ENCODE results near the gene ITGB3.

Gene ITGB3

GRCh38 chr17:47275245-47275984 is 21.8 kb downstream of the ITGB3 start:
- Histone ChIP-seq H3K36me3 (ENCODE audit: low read length) (no peaks in the 10 kb centered on the region), H4K20me1 (ENCODE audit: low read depth, low read length) (no peaks in the 10 kb centered on the region), H3K79me2 (ENCODE audit: insufficient read depth, low read length) (no peaks in the 10 kb centered on the region), H3K4me2 (ENCODE audit: low read depth, low read length, poor library complexity, severe bottlenecking) (no peak overlapping the region), H3K4me3 (ENCODE audit: insufficient read depth, low read length, poor library complexity, severe bottlenecking) (no peak overlapping the region), H3F3A (ENCODE audit: insufficient read depth) (no peaks in the 10 kb centered on the region), H3K9me3 (ENCODE audit: insufficient read depth, low read length) (no peaks in the 10 kb centered on the region), H2AFZ (ENCODE audit: low read depth, low read length, severe bottlenecking) (no peak overlapping the region), H3K27me3 (ENCODE audit: low read length) (no peaks in the 10 kb centered on the region), H3K9ac (ENCODE audit: low read length) (no peak overlapping the region), H3K27ac (ENCODE audit: low read depth, low read length) (no peak overlapping the region), H3K9me2 (replicated peaks; ENCODE audit: insufficient read depth, low read length) (no peaks in the 10 kb centered on the region)
- TF ChIP-seq CTCF (IDR thresholded peaks at IDR 0.05; ENCODE audit: insufficient read depth, low read length, poor library complexity, severe bottlenecking) = no peak
- TF ChIP-seq EZH2phosphoT487 (conservative IDR thresholded peaks at IDR 0.05; ENCODE audit: low read length) = no peak

GRCh38 chr17:47276444-47276843 is 22.8 kb downstream of the ITGB3 start:
- no peaks in the 10 kb centered on the region for H3K79me2 ChIP-seq (ENCODE audit: insufficient read depth, low read length)
- H3K36me3 ChIP-seq (ENCODE audit: low read length) = no peaks in the 10 kb centered on the region
- H2AFZ ChIP-seq (ENCODE audit: low read depth, low read length, severe bottlenecking) = no peak overlapping the region
- no peak overlapping the region for H3K9ac ChIP-seq (ENCODE audit: low read length)
- no peaks in the 10 kb centered on the region for H4K20me1 ChIP-seq (ENCODE audit: low read depth, low read length)
- H3K9me3 ChIP-seq (ENCODE audit: insufficient read depth, low read length) = no peaks in the 10 kb centered on the region
- H3K4me2 ChIP-seq (ENCODE audit: low read depth, low read length, poor library complexity, severe bottlenecking) = no peak overlapping the region
- H3K27me3 ChIP-seq (ENCODE audit: low read length) = no peaks in the 10 kb centered on the region
- H3K4me3 ChIP-seq (ENCODE audit: insufficient read depth, low read length, poor library complexity, severe bottlenecking) = no peak overlapping the region
- no peaks in the 10 kb centered on the region for H3K9me2 ChIP-seq (replicated peaks; ENCODE audit: insufficient read depth, low read length)
- TF ChIP-seq CTCF (IDR thresholded peaks at IDR 0.05; ENCODE audit: insufficient read depth, low read length, poor library complexity, severe bottlenecking) = no peak
- no peak for TF ChIP-seq EZH2phosphoT487 (conservative IDR thresholded peaks at IDR 0.05; ENCODE audit: low read length)
- no peak overlapping the region for H3K27ac ChIP-seq (ENCODE audit: low read depth, low read length)
- H3F3A ChIP-seq (ENCODE audit: insufficient read depth) = no peaks in the 10 kb centered on the region

- Histone ChIP-seq H3K79me2 (ENCODE audit: insufficient read depth, low read length) (no peaks in the 10 kb centered on the region), H3K27me3 (ENCODE audit: low read length) (no peaks in the 10 kb centered on the region), H2AFZ (ENCODE audit: low read depth, low read length, severe bottlenecking) (no peak overlapping the region), H3K9ac (ENCODE audit: low read length) (no peak overlapping the region), H3K4me3 (ENCODE audit: insufficient read depth, low read length, poor library complexity, severe bottlenecking) (no peak overlapping the region), H3K36me3 (ENCODE audit: low read length) (no peaks in the 10 kb centered on the region), H3F3A (ENCODE audit: insufficient read depth) (no peaks in the 10 kb centered on the region), H3K4me2 (ENCODE audit: low read depth, low read length, poor library complexity, severe bottlenecking) (no peak overlapping the region), H3K9me3 (ENCODE audit: insufficient read depth, low read length) (no peaks in the 10 kb centered on the region), H3K9me2 (replicated peaks; ENCODE audit: insufficient read depth, low read length) (no peaks in the 10 kb centered on the region), H4K20me1 (ENCODE audit: low read depth, low read length) (no peaks in the 10 kb centered on the region), H3K27ac (ENCODE audit: low read depth, low read length) (no peak overlapping the region)
- no peak for TF ChIP-seq CTCF (IDR thresholded peaks at IDR 0.05; ENCODE audit: insufficient read depth, low read length, poor library complexity, severe bottlenecking)
- TF ChIP-seq EZH2phosphoT487 (conservative IDR thresholded peaks at IDR 0.05; ENCODE audit: low read length) = no peak
Measured at GRCh38 chr17:47276868-47277267, 23.2 kb downstream of the ITGB3 start.

Data from SU-DHL-6 (cell line).